Measurements from ENCODE around the gene ALDH4A1.

ALDH4A1 gene, protein sequence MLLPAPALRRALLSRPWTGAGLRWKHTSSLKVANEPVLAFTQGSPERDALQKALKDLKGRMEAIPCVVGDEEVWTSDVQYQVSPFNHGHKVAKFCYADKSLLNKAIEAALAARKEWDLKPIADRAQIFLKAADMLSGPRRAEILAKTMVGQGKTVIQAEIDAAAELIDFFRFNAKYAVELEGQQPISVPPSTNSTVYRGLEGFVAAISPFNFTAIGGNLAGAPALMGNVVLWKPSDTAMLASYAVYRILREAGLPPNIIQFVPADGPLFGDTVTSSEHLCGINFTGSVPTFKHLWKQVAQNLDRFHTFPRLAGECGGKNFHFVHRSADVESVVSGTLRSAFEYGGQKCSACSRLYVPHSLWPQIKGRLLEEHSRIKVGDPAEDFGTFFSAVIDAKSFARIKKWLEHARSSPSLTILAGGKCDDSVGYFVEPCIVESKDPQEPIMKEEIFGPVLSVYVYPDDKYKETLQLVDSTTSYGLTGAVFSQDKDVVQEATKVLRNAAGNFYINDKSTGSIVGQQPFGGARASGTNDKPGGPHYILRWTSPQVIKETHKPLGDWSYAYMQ

DNA sequence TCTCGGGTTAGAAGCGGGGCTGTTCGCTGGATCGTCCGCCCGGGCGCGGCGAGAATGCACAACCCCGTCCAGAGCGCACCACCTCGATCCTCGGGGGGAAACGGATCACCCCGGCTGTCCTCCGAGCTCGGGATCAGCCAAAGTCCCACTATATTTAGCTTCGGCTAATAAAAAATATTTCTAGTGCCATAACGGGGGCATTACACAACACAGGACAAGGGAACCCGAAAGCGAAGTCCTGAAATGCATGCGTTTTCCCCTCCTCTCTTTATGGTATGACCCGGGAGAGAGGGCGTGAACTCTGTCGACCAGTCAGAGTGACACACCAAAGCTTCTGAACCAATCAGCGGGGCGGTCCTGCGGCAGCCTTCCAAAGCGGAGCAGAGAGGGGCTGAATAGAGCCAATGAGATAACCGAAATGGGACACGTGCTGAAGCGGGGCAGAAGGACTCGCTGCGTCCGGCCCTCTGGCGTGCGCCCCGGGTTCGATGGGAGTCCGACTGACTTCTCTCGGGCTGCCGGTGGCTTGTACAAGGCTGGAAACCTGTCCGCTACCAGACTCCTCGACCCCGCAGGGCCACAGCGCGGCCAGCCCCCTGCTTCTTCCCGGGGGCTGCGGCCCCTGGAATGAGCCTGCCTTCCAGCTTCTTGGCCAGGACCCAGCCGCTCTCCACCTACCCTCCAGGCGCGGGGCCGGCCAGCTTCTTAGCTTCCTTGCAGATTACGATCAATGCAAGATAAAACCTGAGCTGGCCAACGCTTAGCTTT lies at the start of gene ALDH4A1:
Gene ALDH4A1 (minus strand): TSS at position 33 of the 768 bp plus-strand sequence. CDS start 32 bp downstream, at position 1.
- in situ Hi-C loops (cut with MboI; ENCODE audit: low sequenced_read_pairs), result loop anchor here (10.0 kb wide), 1 partner anchor 182 kb away; no protein-coding TSS in a partner anchor

DNA sequence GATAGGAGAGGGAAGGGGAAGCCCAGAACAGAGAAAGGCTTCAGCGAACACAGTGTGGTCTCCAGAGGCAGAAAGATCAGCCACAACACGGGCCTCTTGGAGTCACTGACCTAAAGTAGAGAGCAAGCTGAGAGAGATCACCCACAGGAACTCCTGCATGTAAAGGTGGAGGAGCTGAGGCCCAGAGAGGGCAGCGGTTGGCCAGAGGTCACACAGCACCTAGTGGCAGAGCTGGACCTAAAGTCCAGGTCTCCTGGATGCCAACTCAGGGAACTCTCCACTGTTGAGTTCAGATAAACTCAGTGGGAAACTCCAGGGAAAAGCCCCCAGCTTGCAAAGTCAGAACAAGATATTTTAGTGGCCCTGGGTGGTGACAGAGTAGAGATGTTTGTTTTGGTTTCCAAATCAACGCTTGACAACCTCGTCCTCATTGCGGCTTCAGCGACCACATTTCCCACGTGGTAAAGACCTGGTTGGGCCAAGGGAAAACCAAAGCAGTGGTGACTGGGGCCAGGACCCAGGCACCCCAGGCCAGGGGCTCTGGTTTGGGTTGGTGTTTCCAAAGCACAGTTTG lies 49.5 kb upstream of the ALDH4A1 start:
- in situ Hi-C loops (cut with MboI; ENCODE audit: low sequenced_read_pairs), result no loop called here

DNA sequence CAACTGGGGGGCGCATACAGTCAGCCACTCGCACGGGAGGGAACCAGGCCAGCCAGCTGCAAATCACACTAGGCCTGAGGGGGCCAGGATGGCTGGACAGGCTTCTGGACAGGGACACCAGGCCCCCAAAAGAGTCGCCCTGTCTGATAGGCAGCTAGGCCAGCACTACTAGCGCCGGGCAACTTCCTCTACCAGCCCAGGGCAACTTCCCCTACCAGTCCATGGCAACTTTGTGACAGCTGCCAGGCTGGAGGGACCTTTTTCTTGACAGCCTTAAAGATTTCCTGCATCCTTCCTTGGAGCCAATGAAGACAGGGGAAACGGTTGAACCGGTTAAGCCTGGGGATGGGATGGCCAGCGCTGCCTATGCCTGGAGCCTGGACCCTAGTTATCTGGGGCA lies 49.1 kb upstream of the ALDH4A1 start:
- in situ Hi-C loops (cut with MboI; ENCODE audit: low sequenced_read_pairs), result no loop called here

DNA sequence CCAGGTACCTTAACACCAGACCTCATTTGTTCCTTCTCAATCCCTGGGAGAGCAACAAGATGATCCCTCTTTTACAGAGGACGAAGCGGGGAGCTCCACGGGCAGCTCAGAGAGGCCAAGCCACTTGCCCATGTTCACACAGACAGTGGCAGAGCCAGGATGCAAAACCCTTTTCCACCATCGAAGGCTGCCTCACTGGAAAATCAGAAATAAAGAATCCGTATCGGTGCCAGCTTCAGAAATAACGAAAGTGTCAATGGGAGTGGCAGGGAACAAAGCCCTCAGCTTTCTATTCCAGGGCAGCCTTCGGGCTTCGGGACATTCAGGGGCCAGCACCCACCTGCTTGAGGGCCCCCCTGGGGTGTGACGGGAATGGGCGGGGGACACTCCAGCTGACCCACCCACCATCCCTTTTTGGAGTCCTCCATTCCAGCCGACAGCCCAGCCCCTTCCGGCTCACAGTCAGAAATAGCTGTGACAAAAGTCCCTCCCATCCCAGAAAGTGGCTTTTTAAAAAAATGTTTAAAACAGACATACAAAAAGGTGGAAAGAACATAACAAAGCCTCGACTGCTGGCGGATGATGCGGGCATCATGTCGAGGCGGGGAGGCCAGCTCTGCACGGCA lies 48.2 kb upstream of the ALDH4A1 start:
- in situ Hi-C loops (cut with MboI; ENCODE audit: low sequenced_read_pairs), result no loop called here

DNA sequence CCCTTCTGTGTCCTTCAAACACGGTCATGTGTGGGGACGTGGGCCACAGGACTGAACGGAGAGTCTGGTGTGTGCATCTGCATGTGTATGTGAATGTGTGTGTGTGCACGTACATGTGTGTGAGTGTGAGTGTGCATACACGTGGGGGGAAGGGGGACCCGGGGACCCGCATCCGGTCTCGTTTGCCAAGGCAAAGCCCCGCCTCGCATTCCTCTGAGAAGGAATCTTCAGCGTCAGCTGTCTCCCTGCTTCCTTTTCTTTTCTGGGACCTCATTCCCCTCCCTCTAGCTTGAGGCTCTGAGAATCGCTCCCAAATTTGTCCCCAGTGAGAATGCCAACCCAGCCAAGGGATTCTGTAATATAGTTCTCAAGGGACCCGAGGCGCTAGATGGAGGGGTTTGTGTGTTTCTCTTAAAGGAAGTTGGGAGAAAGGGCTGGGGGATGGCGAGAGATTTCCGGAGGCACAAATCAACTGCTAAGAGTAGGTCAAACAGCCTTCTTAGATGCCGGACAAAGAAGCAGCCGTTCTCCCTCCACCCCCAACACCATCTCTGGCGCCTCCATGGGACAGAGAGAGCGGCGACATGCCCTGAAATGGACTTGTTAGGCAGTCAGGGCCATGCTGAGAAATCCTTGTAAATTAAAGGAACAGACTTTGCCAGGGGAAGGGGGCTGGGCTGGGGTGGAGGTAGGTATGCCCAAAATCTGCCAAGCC lies 47.5 kb upstream of the ALDH4A1 start:
- in situ Hi-C loops (cut with MboI; ENCODE audit: low sequenced_read_pairs), result no loop called here

DNA sequence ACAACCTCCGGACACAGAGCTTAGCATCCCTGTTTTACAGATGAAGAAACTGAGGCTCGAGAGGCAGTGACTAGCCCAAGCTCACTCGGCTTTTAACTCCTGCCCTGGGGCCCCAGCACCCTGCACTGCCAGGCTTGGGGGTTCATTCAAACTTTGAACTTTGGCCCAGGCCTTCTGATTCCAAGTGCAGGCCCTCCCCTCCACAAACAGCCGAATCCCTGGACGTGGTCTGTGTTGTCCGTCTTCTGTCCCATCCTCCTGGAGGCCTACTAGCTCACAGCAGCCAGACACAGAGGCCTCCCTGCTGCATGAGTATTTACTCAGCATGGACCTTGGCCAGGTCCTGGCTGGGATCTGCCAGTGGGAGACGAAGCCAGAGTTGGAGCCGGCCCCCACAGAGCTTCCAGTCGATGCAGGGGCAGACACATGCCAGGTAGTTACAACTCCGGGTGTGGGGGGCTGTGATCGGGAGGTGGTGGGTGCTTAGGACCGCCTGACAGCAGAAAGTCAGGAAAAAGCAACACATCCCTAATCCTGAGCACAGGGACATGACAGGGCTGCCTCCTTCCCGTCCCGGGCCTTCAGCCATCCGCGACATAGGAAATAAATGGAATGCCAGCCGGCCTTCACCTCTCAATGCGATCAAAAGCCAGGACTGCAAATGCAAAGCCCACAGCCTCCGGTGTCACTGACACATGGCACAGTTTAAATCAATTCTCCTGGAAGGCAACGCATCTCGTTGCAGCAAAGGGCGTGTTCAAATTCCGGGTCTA lies 46.7 kb upstream of the ALDH4A1 start:
- in situ Hi-C loops (cut with MboI; ENCODE audit: low sequenced_read_pairs), result no loop called here

DNA sequence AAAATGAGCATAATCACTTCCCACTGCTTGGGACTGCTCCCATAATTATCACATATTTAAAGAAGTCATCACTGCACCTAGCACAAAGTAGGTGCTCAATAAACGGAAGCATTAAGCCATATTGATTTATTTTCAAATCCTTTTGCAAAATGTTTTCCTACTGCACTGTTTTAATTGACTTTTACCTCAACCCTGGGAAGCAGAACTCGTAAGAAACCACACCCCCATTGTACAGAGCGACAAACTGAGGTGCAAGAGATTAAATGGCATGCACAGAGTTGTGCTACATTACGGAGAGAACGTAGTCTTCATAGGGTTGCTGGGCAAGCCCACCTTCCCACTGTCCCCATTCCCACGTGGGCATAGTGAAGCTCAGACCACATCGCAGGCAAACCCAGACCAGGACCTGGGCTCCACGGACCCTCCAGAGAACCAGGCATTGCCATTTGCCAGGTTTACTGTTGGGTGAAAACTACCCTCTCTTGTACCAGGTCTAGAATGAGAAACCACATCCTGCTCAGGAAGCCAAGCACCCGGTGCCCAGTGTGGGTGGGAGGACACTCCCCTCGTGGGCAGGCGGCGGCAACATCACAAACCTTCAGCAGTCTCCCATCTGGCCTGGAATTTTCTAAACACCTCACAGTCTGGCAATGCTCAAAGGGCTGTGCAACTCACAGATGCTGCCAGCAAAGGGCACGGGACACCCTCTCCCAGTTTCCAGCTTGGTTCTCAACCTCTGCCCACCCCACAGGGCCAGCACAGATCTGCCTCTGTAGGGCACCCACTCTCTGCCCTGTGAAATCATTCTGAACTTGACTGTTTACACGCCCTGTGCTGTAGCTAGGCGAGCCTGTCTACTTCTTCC lies 45.9 kb upstream of the ALDH4A1 start:
- in situ Hi-C loops (cut with MboI; ENCODE audit: low sequenced_read_pairs), result no loop called here

DNA sequence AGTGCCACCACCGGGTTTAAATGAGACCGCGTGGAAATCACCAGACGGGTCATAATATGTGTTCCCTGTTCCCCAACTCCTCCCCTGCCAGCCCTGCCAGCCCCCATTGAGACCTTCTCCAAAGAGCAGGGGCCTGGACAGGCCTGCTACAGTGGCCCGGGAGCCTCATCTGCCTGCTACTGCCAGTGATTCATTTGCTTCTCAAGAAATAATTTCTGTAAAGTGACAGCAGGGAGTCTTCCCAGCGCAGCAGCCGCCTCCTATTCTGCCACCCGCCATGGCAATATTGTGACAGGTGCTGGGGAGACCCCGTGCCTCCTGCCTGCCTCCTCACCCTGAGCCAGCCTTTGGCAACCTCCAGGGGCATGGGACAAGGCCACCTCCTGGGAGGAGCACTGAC lies 45.2 kb upstream of the ALDH4A1 start:
- in situ Hi-C loops (cut with MboI; ENCODE audit: low sequenced_read_pairs), result no loop called here

DNA sequence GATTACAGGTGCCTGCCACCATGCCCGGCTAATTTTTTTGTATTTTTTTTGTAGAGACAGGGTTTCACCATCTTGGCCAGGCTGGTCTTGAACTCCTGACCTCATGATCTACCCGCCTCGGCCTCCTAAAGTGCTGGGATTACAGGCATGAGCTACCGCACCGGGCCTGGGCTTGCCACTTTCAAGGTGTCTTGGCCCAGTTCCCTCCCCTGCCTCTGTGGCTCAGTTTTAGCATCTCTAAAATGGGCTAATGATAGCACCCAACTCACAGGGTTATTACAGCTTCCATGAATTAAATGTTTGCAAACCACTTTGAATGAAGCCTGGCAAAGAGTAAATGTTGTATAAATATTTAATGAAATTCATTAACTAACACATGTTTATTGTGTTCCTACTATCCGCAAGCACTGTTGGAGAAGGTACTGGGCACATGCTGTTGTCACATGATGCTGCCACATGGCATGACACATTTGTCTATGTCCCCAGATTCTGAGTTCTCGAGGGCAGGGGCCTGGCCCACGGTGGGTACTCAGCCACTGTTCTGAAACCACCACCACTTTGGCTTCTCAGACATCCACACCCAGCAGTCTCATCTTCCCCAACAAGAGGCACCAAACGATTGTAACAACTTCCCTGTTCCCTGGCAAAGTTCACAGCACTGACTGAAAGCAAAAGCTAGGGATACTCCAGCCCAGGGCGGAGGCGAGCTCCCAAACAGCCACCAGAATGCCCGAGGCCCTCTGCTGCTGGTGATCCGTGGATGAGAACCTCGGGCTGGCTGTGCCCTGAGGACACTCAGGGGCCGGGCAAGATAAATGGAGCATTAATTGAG lies 44.4 kb upstream of the ALDH4A1 start:
- in situ Hi-C loops (cut with MboI; ENCODE audit: low sequenced_read_pairs), result no loop called here

DNA sequence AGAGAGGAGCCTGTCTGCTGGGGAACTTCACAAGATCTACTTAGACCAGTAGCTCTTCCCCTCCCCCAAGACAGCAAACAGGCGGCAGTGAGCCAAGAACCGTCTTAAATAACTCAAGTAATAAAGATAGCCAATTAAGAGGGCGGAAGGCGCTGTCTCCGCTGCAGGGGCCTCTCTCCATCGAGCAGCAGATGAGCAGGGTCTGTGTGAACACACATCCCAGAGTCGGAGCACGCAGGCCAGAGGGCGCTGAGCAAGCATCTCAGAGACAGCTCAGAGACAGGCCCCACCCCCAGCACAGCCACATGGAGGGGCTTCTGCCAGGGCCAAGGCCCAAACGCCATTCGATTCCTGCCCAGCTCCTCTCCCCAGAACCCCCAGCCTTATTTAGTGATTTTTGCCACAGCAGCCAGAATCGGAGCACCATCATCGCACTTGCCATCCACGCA lies 43.1 kb upstream of the ALDH4A1 start:
- in situ Hi-C loops (cut with MboI; ENCODE audit: low sequenced_read_pairs), result no loop called here

DNA sequence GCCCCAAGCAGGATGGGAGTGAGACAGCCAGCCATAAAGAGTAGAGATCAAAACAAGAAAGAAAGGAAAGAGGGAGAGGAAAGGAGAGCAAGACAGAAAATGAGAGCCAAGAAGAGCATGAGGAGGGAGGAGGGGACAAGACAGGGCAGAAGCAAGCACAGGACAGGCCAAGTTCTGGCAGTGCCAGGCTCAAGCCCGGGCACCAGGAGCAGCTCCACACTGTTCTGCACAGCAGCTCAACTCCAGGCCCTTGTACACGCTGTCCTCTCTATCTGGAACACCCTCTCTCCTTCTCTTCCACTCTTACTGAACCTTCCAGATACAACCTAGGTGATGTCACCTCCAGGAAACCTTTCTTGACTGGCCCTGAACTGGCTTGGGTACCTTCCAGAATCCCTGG lies 42.5 kb upstream of the ALDH4A1 start:
- in situ Hi-C loops (cut with MboI; ENCODE audit: low sequenced_read_pairs), result no loop called here

DNA sequence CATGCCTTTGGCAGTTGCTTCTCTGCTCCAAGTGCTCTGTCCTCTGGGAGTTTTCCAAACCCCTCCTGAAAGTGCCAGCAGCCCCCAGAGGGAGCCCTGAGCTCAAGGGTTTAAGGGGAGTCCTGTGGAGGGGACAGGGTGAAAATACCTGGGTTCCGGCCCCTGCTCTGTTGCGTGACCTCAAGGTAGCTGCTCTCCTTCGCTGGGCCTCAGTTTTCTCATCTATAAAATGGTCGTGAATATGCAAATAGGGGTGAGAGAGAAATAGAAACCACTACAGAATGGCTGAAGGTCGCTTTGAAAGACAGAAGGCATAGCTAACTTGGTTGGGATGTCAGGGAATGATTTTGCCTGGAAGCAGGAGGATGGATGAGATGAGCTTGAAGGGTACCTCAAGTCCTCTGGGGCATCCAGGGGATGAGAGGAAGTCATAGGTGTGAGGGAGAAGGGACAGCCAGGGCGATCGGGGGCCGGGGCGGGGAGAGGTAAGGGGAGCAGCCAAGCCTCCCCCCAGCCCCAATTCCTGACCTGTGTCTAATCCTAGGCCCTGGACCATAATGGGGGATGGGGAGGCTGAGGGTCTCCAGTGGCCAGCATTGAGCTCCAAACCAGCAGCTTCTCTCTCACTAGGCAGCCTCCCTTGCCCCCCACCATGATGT lies 41.7 kb upstream of the ALDH4A1 start:
- in situ Hi-C loops (cut with MboI; ENCODE audit: low sequenced_read_pairs), result no loop called here

DNA sequence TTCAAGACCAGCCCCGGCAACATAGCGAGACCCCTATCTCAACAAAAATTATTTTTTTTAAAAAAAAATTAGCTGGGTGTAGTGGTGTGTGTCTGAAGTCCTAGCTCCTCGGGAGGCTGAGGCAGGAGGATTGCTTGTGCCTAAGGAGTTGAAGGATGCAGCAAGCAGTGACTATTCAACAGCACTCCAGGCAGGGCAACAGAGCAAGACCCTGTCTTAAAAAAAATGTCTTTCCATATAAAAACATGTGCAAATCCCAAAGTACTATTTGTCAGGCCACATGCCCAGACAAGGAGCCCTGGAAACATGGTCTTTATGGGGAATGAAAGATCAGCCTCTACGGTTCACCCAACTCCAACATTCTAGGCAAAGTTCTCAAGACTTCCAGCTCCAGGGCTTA lies 40.8 kb upstream of the ALDH4A1 start:
- in situ Hi-C loops (cut with MboI; ENCODE audit: low sequenced_read_pairs), result no loop called here

DNA sequence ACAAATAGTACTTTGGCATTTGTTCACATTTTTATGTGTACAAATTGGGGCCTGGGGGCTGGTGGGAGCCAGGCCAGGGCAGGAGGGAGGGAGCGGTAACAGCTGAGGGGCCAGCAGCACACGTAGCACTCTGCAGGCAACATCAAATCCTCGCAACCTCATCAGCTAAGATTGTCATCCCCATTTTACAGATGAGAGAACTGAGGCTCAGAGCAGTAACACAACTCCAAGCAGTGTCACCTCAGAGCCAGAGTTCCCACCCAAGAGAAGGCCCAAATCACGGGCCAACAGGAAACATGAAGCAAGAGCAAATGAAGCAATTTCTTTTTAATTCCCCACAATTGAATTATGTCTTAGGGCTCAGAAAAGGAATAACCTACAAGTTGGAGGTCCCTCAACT lies 40.0 kb upstream of the ALDH4A1 start:
- in situ Hi-C loops (cut with MboI; ENCODE audit: low sequenced_read_pairs), result no loop called here

DNA sequence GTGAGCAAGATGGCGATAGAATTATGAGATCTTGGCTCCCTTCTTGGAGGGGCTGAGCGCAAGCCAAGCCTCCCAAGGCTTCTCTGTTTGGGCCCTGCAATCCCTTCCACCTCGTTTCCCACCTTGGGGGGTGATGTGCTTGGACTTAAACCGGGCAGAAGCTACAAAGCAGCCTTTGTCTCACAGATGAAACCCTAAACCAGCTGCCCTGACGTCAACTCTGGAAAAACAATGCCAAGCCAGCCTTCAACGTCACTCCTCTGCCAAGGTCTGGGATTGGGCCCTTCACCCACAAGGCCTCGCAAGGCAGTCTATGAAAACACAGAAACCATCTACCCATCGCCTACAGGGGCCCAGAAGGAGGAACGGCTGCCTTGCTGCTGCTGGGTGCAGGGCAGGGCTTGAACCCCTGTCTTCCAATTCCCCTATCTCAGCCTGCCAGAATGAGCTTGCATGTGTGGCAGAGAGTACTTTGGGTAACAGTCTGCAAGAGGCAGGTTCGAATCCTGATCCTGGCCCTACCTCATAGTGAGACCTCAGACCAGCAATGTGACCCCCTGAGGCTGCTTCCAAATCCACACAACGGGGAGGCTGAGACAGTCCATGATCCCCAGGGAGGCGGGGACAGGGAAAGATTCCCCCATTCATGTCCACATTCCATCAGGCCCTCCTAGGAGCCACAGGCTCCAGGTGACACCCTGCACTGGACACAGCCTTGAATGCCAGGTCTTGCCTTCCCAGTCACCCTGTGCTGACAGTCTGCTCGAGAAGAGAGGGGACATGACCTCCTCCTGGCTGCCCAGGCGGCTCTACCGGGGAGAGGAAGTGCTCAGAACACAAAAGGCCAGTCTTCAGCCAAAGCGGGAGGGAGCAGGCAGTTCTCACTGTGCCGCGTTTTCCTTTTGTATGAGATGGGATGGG lies 39.1 kb upstream of the ALDH4A1 start:
- in situ Hi-C loops (cut with MboI; ENCODE audit: low sequenced_read_pairs), result no loop called here
